GM12873 (cell line): ENCODE measurements around the gene PGC.

Experiments used
- CTCF ChIP-seq: IDR thresholded peaks from 2 replicates; pipeline ENCODE4 v1.5.1; 2012; ENCODE audit warnings: low read depth, mild to moderate bottlenecking, moderate library complexity, low read length, control low read depth; ENCODE audit not compliant: insufficient read depth; ENCODE audit errors: missing control alignments

The PGC gene

GRCh38 chr6:41740366-41741162, 6.6 kb downstream of the PGC start:
- no peak for TF ChIP-seq CTCF

GRCh38 chr6:41739041-41739440, 8.2 kb downstream of the PGC start:
- no peak for TF ChIP-seq CTCF

- no peak for TF ChIP-seq CTCF
These were observed 9.5 kb downstream of the PGC start for GRCh38 chr6:41737591-41738130.

- no peak for TF ChIP-seq CTCF
These were observed 10.2 kb downstream of the PGC start for GRCh38 chr6:41736800-41737555.

GRCh38 chr6:41736186-41736733, 10.9 kb downstream of the PGC start:
- TF ChIP-seq CTCF = no peak

GRCh38 chr6:41735427-41736185, 11.6 kb downstream of the PGC start, which contains the start of gene TFEB:
TSS of gene TFEB (minus strand) at chr6:41735608. CDS start at chr6:41691213, 44,395 bp downstream.
- peak; percentile 83 for TF ChIP-seq CTCF
